Measurements from ENCODE around the gene STAM.

The STAM gene

GRCh38 chr10:17645621-17646345 is 1.8 kb downstream of the STAM start:
- TF ChIP-seq, protein P1, sequence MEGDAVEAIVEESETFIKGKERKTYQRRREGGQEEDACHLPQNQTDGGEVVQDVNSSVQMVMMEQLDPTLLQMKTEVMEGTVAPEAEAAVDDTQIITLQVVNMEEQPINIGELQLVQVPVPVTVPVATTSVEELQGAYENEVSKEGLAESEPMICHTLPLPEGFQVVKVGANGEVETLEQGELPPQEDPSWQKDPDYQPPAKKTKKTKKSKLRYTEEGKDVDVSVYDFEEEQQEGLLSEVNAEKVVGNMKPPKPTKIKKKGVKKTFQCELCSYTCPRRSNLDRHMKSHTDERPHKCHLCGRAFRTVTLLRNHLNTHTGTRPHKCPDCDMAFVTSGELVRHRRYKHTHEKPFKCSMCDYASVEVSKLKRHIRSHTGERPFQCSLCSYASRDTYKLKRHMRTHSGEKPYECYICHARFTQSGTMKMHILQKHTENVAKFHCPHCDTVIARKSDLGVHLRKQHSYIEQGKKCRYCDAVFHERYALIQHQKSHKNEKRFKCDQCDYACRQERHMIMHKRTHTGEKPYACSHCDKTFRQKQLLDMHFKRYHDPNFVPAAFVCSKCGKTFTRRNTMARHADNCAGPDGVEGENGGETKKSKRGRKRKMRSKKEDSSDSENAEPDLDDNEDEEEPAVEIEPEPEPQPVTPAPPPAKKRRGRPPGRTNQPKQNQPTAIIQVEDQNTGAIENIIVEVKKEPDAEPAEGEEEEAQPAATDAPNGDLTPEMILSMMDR (IDR thresholded peaks at IDR 0.05; ENCODE audit: insufficient read depth, missing control alignments): no peak
- DNase-seq (ENCODE audit: insufficient read length, low spot score) (no peak), FAIRE-seq (peak; percentile 25)

DNA sequence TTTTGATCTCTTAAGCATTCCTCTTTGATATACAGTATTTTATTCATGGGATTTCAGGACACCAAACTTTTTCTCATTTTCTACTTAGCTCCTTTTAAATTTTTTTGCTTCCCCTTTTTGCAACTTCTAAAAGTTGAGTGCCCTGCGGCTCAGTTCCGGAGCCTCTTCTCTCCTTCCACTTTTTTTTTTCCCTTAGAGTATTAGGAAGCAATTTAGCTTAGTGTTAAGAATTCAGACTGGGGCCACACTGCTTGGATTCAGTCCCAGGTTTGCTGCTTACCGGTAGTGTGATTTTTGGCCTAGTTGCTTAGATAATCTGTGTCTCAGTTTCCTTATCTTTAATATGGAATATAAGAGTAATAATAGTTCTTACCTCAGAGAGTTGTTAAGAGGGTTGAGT is 3.4 kb downstream of the STAM start:
- FAIRE-seq (no peak), DNase-seq (ENCODE audit: insufficient read length, low spot score) (no peak)
- TF ChIP-seq, protein P1 (IDR thresholded peaks at IDR 0.05; ENCODE audit: insufficient read depth, missing control alignments): no peak

DNA sequence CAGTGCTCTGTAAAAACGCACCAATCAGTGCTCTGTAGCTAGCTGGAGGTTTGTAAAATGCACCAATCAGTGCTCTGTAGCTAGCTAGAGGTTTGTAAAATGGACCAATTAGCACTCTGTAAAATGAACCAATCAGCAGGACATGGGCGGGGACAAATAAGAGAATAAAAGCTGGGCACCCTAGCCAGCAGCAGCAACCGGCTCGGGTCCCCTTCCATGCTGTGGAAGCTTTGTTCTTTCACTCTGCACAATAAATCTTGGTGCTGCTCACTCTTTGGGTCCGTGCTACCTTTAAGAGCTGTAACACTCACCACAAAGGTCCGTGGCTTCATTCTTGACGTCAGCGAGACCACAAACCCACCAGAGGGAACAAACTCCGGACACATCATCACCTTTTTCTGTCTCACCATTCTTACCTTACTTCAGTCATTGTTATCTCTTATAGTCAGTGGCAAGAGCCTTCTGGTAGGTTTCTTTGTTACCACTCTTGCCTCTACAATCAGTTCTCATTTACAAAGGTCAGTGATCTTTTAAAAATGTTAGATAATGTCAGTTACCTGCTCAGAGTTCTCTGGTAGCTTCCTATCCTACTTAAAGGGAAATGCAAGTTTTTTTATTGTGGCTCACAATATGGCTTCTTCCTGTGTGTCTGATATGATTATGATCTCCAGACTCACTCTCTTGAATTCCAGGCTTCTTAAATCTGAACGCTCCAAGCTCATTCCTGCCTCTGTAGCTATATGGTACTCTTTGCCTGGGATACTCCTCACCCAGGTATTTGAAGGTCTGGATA is 4.5 kb downstream of the STAM start:
- FAIRE-seq (no peak), DNase-seq (ENCODE audit: insufficient read length, low spot score) (no peak)
- TF ChIP-seq, protein P1 (IDR thresholded peaks at IDR 0.05; ENCODE audit: insufficient read depth, missing control alignments): no peak

DNA sequence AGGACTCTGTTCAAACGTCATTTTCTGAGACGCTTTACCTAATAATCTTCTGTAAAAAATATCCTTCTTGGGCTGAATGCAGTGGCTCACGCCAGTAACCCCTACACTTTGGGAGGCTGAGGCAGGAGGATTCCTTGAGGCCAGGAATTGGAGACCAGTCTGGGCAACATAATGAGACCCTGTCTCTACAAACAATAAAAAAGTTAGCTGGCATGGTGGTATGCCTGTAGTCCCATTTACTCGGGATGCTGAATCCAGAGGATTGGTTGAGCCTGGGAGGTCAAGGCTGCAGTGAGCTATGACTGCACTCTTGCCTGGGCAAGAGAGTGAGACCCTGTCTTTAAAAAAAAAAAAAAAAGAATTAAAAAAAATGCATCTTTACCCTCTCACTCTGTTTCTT is 5.1 kb downstream of the STAM start:
- DNase-seq (ENCODE audit: insufficient read length, low spot score) (no peak), FAIRE-seq (no peak)
- TF ChIP-seq, protein P1 (IDR thresholded peaks at IDR 0.05; ENCODE audit: insufficient read depth, missing control alignments): no peak

GRCh38 chr10:17649836-17650235 is 5.9 kb downstream of the STAM start:
- DNase-seq (ENCODE audit: insufficient read length, low spot score) (no peak), FAIRE-seq (no peak)
- TF ChIP-seq, protein P1 (IDR thresholded peaks at IDR 0.05; ENCODE audit: insufficient read depth, missing control alignments): no peak

GRCh38 chr10:17650416-17650815 is 6.5 kb downstream of the STAM start:
- FAIRE-seq (no peak), DNase-seq (ENCODE audit: insufficient read length, low spot score) (no peak)
- TF ChIP-seq, protein P1 (IDR thresholded peaks at IDR 0.05; ENCODE audit: insufficient read depth, missing control alignments): no peak

GRCh38 chr10:17651896-17652295 is 7.9 kb downstream of the STAM start:
- DNase-seq (ENCODE audit: insufficient read length, low spot score) (no peak), FAIRE-seq (no peak)
- TF ChIP-seq, protein P1 (IDR thresholded peaks at IDR 0.05; ENCODE audit: insufficient read depth, missing control alignments): no peak

Measured in D721Med (cell line).